HK-2 (cell line): Measurements from ENCODE around the gene IRF2BPL.

ENCODE experiments used
- DNase-seq: peaks from one replicate; pipeline ENCODE4 v3.0.0-alpha.2; 2018; ENCODE audit not compliant: unreplicated experiment

Gene IRF2BPL

GRCh38 chr14:77053046-77053841 is 24.7 kb upstream of the IRF2BPL start:
- no peak for DNase-seq

- no peak for DNase-seq
Measured at GRCh38 chr14:77052281-77053044, 24.0 kb upstream of the IRF2BPL start.

GRCh38 chr14:77051116-77051515 is 22.6 kb upstream of the IRF2BPL start:
- no peak for DNase-seq

- DNase-seq, result no peak
Measured at GRCh38 chr14:77046721-77047120, 18.2 kb upstream of the IRF2BPL start.

GRCh38 chr14:77045238-77046162 is 17.0 kb upstream of the IRF2BPL start:
- DNase-seq, result no peak

- DNase-seq, result no peak
Measured at GRCh38 chr14:77044783-77045237, 16.3 kb upstream of the IRF2BPL start.

- no peak for DNase-seq
Measured at GRCh38 chr14:77043984-77044485, 15.5 kb upstream of the IRF2BPL start.

- DNase-seq, result no peak
Measured at GRCh38 chr14:77043177-77043983, 14.9 kb upstream of the IRF2BPL start.

GRCh38 chr14:77041881-77042545 is 13.5 kb upstream of the IRF2BPL start:
- no peak for DNase-seq

- no peak for DNase-seq
Measured at GRCh38 chr14:77040741-77041653, 12.5 kb upstream of the IRF2BPL start.

GRCh38 chr14:77040059-77040740 is 11.7 kb upstream of the IRF2BPL start:
- peak; percentile 96 for DNase-seq

GRCh38 chr14:77039285-77040058 is 11.0 kb upstream of the IRF2BPL start:
- no peak for DNase-seq

GRCh38 chr14:77037938-77038568 is 9.5 kb upstream of the IRF2BPL start:
- DNase-seq, result no peak

GRCh38 chr14:77037215-77037937 is 8.9 kb upstream of the IRF2BPL start:
- no peak for DNase-seq

GRCh38 chr14:77036484-77037214 is 8.1 kb upstream of the IRF2BPL start:
- no peak for DNase-seq

- DNase-seq, result no peak
Measured at GRCh38 chr14:77035267-77035666, 6.8 kb upstream of the IRF2BPL start.
